H9 (cell line): Measurements from ENCODE around the gene LMF1. TPM values are rescaled to one million over a fixed set of nuclear protein-coding genes. Genes with fewer than 3 reads are reported as not detected.

ENCODE experiments used
- DNase-seq: peaks from one replicate; pipeline ENCODE4 v3.0.0-alpha.2; 2017
- H2AFZ ChIP-seq: one replicate; pipeline ENCODE4 v1.6.1; 2013; ENCODE audit warnings: mild to moderate bottlenecking, low read length, control low read depth, moderate library complexity
- H2AK5ac ChIP-seq: 2 replicates; pipeline ENCODE4 v1.6.1; 2013; ENCODE audit warnings: low read length, control low read depth, mixed read lengths; ENCODE audit not compliant: insufficient read length
- H2BK120ac ChIP-seq: one replicate; pipeline ENCODE4 v1.6.1; 2013; ENCODE audit warnings: low read depth, mild to moderate bottlenecking, low read length, control low read depth, inconsistent platforms; ENCODE audit not compliant: poor library complexity, severe bottlenecking
- H2BK12ac ChIP-seq: 2 replicates; pipeline ENCODE4 v1.6.1; 2013; ENCODE audit warnings: low read length, control low read depth, mixed read lengths, low read depth; ENCODE audit not compliant: insufficient read length
- H2BK15ac ChIP-seq: 2 replicates; pipeline ENCODE4 v1.6.1; 2013; ENCODE audit warnings: low read depth, low read length, control low read depth
- H2BK20ac ChIP-seq: one replicate; pipeline ENCODE4 v1.6.1; 2013; ENCODE audit warnings: low read depth, mild to moderate bottlenecking, low read length, control low read depth, inconsistent platforms; ENCODE audit not compliant: poor library complexity, severe bottlenecking
- H2BK5ac ChIP-seq: 2 replicates; pipeline ENCODE4 v1.6.1; 2013; ENCODE audit warnings: low read length, control low read depth, mixed read lengths; ENCODE audit not compliant: insufficient read length
- H3K14ac ChIP-seq: 2 replicates; pipeline ENCODE4 v1.6.1; 2013; ENCODE audit warnings: low read length, control low read depth; ENCODE audit not compliant: insufficient read depth
- H3K18ac ChIP-seq: 2 replicates; pipeline ENCODE4 v1.6.1; 2013; ENCODE audit warnings: low read depth, mild to moderate bottlenecking, mixed read lengths, low read length, control low read depth; ENCODE audit not compliant: insufficient read length
- H3K23ac ChIP-seq: 2 replicates; pipeline ENCODE4 v1.6.1; 2013; ENCODE audit warnings: low read length, control low read depth, mixed read lengths, low read depth; ENCODE audit not compliant: insufficient read length
- H3K23me2 ChIP-seq: 2 replicates; pipeline ENCODE4 v1.6.1; 2013; ENCODE audit warnings: low read depth, mild to moderate bottlenecking, mixed read lengths, low read length, control low read depth; ENCODE audit not compliant: insufficient read length, poor library complexity, severe bottlenecking
- H3K27ac ChIP-seq: 2 replicates; pipeline ENCODE4 v1.5.1; 2013; ENCODE audit warnings: low read length, control low read depth, mixed read lengths, low read depth; ENCODE audit not compliant: insufficient read length
- H3K27me3 ChIP-seq: 2 replicates; pipeline ENCODE4 v1.6.1; 2013; ENCODE audit warnings: low read length, control low read depth, inconsistent platforms; ENCODE audit not compliant: insufficient read depth
- H3K4ac ChIP-seq: 2 replicates; pipeline ENCODE4 v1.6.1; 2013; ENCODE audit warnings: low read depth, mild to moderate bottlenecking, control low read depth, inconsistent platforms, low read length, moderate library complexity
- H3K4me1 ChIP-seq: 2 replicates; pipeline ENCODE4 v1.6.1; 2013; ENCODE audit warnings: low read length, control low read depth, inconsistent platforms; ENCODE audit not compliant: insufficient read depth
- H3K4me2 ChIP-seq: 2 replicates; pipeline ENCODE4 v1.6.1; 2013; ENCODE audit warnings: low read length, control low read depth, mixed read lengths; ENCODE audit not compliant: insufficient read length, insufficient read depth
- H3K56ac ChIP-seq: 2 replicates; pipeline ENCODE4 v1.6.1; 2013; ENCODE audit warnings: low read depth, mild to moderate bottlenecking, mixed read lengths, low read length, control low read depth; ENCODE audit not compliant: insufficient read length
- H3K79me1 ChIP-seq: 2 replicates; pipeline ENCODE4 v1.6.1; 2013; ENCODE audit warnings: low read depth, mild to moderate bottlenecking, moderate library complexity, low read length, control low read depth, inconsistent platforms; ENCODE audit not compliant: insufficient read depth, poor library complexity, severe bottlenecking
- H3K79me2 ChIP-seq: 2 replicates; pipeline ENCODE4 v1.6.1; 2013; ENCODE audit warnings: low read length, control low read depth, inconsistent platforms; ENCODE audit not compliant: insufficient read depth
- H3K9ac ChIP-seq: 2 replicates; pipeline ENCODE4 v1.6.1; 2013; ENCODE audit warnings: low read length, control low read depth, mixed read lengths; ENCODE audit not compliant: insufficient read length; ENCODE audit errors: extremely low read depth
- H3K9me3 ChIP-seq: one replicate; pipeline ENCODE4 v1.6.1; 2013; ENCODE audit warnings: low read depth, low read length, inconsistent platforms; ENCODE audit not compliant: control insufficient read depth
- H3T11ph ChIP-seq: one replicate; pipeline ENCODE4 v1.6.1; 2013; ENCODE audit warnings: mild to moderate bottlenecking, low read length, control low read depth, inconsistent platforms
- H4K20me1 ChIP-seq: one replicate; pipeline ENCODE4 v1.6.1; 2013; ENCODE audit not compliant: control insufficient read depth, insufficient read length, insufficient read depth
- H4K5ac ChIP-seq: 2 replicates; pipeline ENCODE4 v1.6.1; 2013; ENCODE audit warnings: low read depth, mild to moderate bottlenecking, mixed read lengths, low read length, control low read depth; ENCODE audit not compliant: insufficient read length
- H4K8ac ChIP-seq: replicated peaks from 2 replicates; pipeline ENCODE4 v1.6.1; 2013; ENCODE audit warnings: low read length, control low read depth, mixed read lengths, low read depth; ENCODE audit not compliant: insufficient read length
- H4K91ac ChIP-seq: 2 replicates; pipeline ENCODE4 v1.6.1; 2013; ENCODE audit warnings: low read depth, mild to moderate bottlenecking, moderate library complexity, mixed read lengths, low read length, control low read depth; ENCODE audit not compliant: insufficient read length
- H3K27ac Mint-ChIP-seq, 3 experiments: 2 replicates in 2 of 3; 3 replicates in 1 of 3; pipeline ENCODE4 v1.8.0; 2020 to 2021; ENCODE audit warnings: mixed read lengths in 3 of 3, mild to moderate bottlenecking in 1 of 3, moderate library complexity in 1 of 3
- H3K27me3 Mint-ChIP-seq: 2 replicates; pipeline ENCODE4 v1.8.0; 2021; ENCODE audit warnings: low read depth, mild to moderate bottlenecking, moderate library complexity, mixed read lengths
- H3K36me3 Mint-ChIP-seq, 3 experiments: 2 replicates in 2 of 3; 3 replicates in 1 of 3; pipeline ENCODE4 v1.8.0; 2020 to 2021; ENCODE audit warnings: low read depth in 3 of 3, mixed read lengths in 3 of 3; ENCODE audit not compliant: insufficient read depth in 1 of 3
- H3K4me1 Mint-ChIP-seq, 2 experiments: 2 replicates each; pipeline ENCODE4 v1.8.0; 2020; ENCODE audit warnings: mixed read lengths in 2 of 2
- H3K4me3 Mint-ChIP-seq, 2 experiments: 2 replicates in 1 of 2; 3 replicates in 1 of 2; pipeline ENCODE4 v1.8.0; 2020 to 2021; ENCODE audit warnings: mild to moderate bottlenecking in 2 of 2, mixed read lengths in 2 of 2, moderate library complexity in 1 of 2
- H3K9me3 Mint-ChIP-seq, 2 experiments: 2 replicates in 1 of 2; 3 replicates in 1 of 2; pipeline ENCODE4 v1.8.0; 2020; ENCODE audit warnings: mild to moderate bottlenecking in 2 of 2, mixed read lengths in 2 of 2, moderate library complexity in 1 of 2
- CTCF ChIP-seq: fragments of 200-600 bp; sonication (generic); conservative IDR thresholded peaks from 3 replicates; pipeline ENCODE4 v1.8.0; 2021; ENCODE audit warnings: antibody characterized with exemption, mild to moderate bottlenecking
- WGBS: extraction: QIAGEN DNeasy Blood & Tissue Kit; methylation state at CpG from one replicate; pipeline ENCODE4 v1.1.7; 2013; ENCODE audit warnings: missing lambda C conversion rate, low lambda C conversion rate, mixed read lengths; ENCODE audit not compliant: insufficient read length; ENCODE audit errors: extremely low coverage; 5-methylcytosine and 5-hydroxymethylcytosine counted together
- total RNA-seq: library from RNA; stranded (reverse); gene quantifications from 2 replicates; pipeline ENCODE4 v1.2.1, GENCODE V29; 2021

Gene LMF1
- total RNA-seq, 1 experiment from 2014 or later: 7.1 TPM

DNA sequence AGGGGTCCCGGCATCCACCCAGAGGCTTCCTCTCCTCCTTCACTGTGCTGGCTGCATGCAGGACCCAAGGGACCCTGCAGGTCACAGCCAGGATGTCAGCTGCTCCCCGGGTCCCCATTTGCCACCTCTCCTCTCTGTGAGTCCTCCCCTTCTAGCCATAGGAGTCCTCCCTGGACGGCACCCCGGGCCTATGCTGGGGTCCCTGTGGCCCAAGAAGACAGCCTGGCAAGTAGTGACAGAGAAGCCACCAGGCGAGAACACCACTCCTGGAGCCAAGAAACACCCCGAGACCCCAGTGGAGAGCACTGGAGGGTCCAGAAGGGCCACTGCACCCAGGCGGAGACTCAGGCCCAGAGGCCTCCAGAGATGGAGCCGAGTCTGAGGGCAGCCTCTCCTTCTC, 44.1 kb downstream of the LMF1 start:
- Histone ChIP-seq H3K18ac (no peak overlapping the region), H4K20me1 (peaks cover 3% of the 10 kb centered on the region), H4K5ac (no peak overlapping the region), H2BK20ac (no peak overlapping the region), H3T11ph (no peak overlapping the region), H3K56ac (no peak overlapping the region), H4K91ac (no peak overlapping the region), H2BK5ac (no peak overlapping the region), H3K27ac (no peak overlapping the region), H2BK12ac (no peak overlapping the region), H3K79me1 (no peaks in the 10 kb centered on the region), H4K8ac (no peak overlapping the region), H3K14ac (no peak overlapping the region), H2AFZ (no peak overlapping the region), H3K9ac (no peak overlapping the region), H2BK15ac (no peak overlapping the region), H2AK5ac (no peak overlapping the region), H3K4me1 (no peaks in the 10 kb centered on the region), H3K23me2 (no peaks in the 10 kb centered on the region), H3K4ac (no peak overlapping the region), H3K79me2 (no peaks in the 10 kb centered on the region), H3K23ac (no peak overlapping the region), H3K9me3 (peaks cover 8% of the 10 kb centered on the region), H3K27me3 (no peaks in the 10 kb centered on the region), H3K4me2 (no peak overlapping the region), H2BK120ac (no peak overlapping the region)
- Mint-ChIP-seq H3K27me3 (peaks cover 15% of the 10 kb centered on the region), H3K36me3 (peaks cover 13 to 26% (median 17%) of the 10 kb centered on the region in 3 experiments), H3K4me3 (no peak overlapping the region), H3K9me3 (peaks cover 32 to 44% of the 10 kb centered on the region in 2 experiments), H3K27ac (no peak overlapping the region), H3K4me1 (peaks cover 8 to 11% of the 10 kb centered on the region in 2 experiments)
- no peak for DNase-seq
- TF ChIP-seq CTCF: no peak
- WGBS: no CpG with 5 or more reads among the region's 8 CpGs
